WTC11 (cell line): ENCODE measurements around the gene ZNF140. TPM values are rescaled to one million over a fixed set of nuclear protein-coding genes. Genes with fewer than 3 reads are reported as not detected.

ENCODE experiments used
- ATAC-seq: fragments of 200-7000 bp; cut with Tn5 transposase; 2 replicates; pipeline ENCODE4 v1.10.0; 2021; ENCODE audit warnings: mild to moderate bottlenecking, moderate library complexity
- CTCF ChIA-PET: fragments of 300-600 bp; sonication (Branson Sonifier 250); formaldehyde crosslinking; loops from one replicate; lab custom pipeline; 2021; ENCODE audit warnings: antibody characterized with exemption; lab: Charles Lee
- POLR2A ChIA-PET: fragments of 350-600 bp; sonication (Branson Sonifier 250); formaldehyde crosslinking; loops from one replicate; lab custom pipeline; 2021; ENCODE audit warnings: antibody characterized with exemption; lab: Charles Lee
- DNase-seq: peaks from one replicate; pipeline ENCODE4 v3.0.0; 2021; ENCODE audit warnings: low spot score
- H3K27ac Mint-ChIP-seq: 2 replicates; pipeline ENCODE4 v1.8.0; 2021; ENCODE audit warnings: mixed read lengths
- H3K27me3 Mint-ChIP-seq: 2 replicates; pipeline ENCODE4 v1.8.0; 2021; ENCODE audit warnings: low read depth, mild to moderate bottlenecking, moderate library complexity, mixed read lengths
- H3K36me3 Mint-ChIP-seq: 2 replicates; pipeline ENCODE4 v1.8.0; 2021; ENCODE audit warnings: mixed read lengths
- H3K4me1 Mint-ChIP-seq: 2 replicates; pipeline ENCODE4 v1.8.0; 2022; ENCODE audit warnings: mixed read lengths
- H3K4me3 Mint-ChIP-seq: 2 replicates; pipeline ENCODE4 v1.8.0; 2021; ENCODE audit warnings: mild to moderate bottlenecking, moderate library complexity, mixed read lengths
- H3K9me3 Mint-ChIP-seq: 2 replicates; pipeline ENCODE4 v1.8.0; 2021; ENCODE audit warnings: mixed read lengths
- ELF4 ChIP-seq: sonication (generic); formaldehyde crosslinking; IDR thresholded peaks from 2 replicates; pipeline ENCODE4 v1.8.1; 2022; ENCODE audit warnings: low read depth, mild to moderate bottlenecking, moderate library complexity, missing genetic modification reagents
- KAT7 ChIP-seq: sonication (generic); formaldehyde crosslinking; IDR thresholded peaks from 2 replicates; pipeline ENCODE4 v1.8.1; 2023; ENCODE audit warnings: missing genetic modification reagents, mild to moderate bottlenecking, borderline replicate concordance
- NR3C1 ChIP-seq: sonication (generic); formaldehyde crosslinking; conservative IDR thresholded peaks from 2 replicates; pipeline ENCODE4 v1.8.1; 2023; ENCODE audit warnings: low read depth, mild to moderate bottlenecking, missing genetic modification reagents
- TCF7 ChIP-seq: sonication (generic); formaldehyde crosslinking; IDR thresholded peaks from 2 replicates; pipeline ENCODE4 v1.8.0; 2022; ENCODE audit warnings: mild to moderate bottlenecking, low read depth, missing genetic modification reagents, moderate library complexity
- TEAD1 ChIP-seq: sonication (generic); formaldehyde crosslinking; IDR thresholded peaks from 2 replicates; pipeline ENCODE4 v1.8.0; 2022; ENCODE audit warnings: mild to moderate bottlenecking, missing genetic modification reagents
- ZNF671 ChIP-seq: fragments of 250-450 bp; sonication (Bioruptor Pico); IDR thresholded peaks from 2 replicates; pipeline ENCODE4 v1.8.0; 2021; ENCODE audit warnings: mild to moderate bottlenecking
- total RNA-seq: library from RNA; stranded (reverse); gene quantifications from 3 replicates; pipeline ENCODE4 v1.2.3, GENCODE V29; 2021
- TF ChIP-seq, protein P1 (sequence below): sonication (generic); formaldehyde crosslinking; conservative IDR thresholded peaks from 2 replicates; pipeline ENCODE4 v1.8.1; 2023; ENCODE audit warnings: mild to moderate bottlenecking, low read depth, missing genetic modification reagents, moderate library complexity
- TF ChIP-seq, protein P2 (sequence below): fragments of 250-450 bp; sonication (Bioruptor Pico); IDR thresholded peaks from 2 replicates; pipeline ENCODE4 v1.9.0; 2021; ENCODE audit warnings: mild to moderate bottlenecking
- TF ChIP-seq, protein P3 (sequence below): sonication (generic); formaldehyde crosslinking; IDR thresholded peaks from 2 replicates; pipeline ENCODE4 v1.8.1; 2023; ENCODE audit warnings: mild to moderate bottlenecking, missing genetic modification reagents
- TF ChIP-seq, protein P4 (sequence below): fragments of 250-450 bp; sonication (Bioruptor Pico); IDR thresholded peaks from 2 replicates; pipeline ENCODE4 v2.1.2; 2022; ENCODE audit warnings: mild to moderate bottlenecking, moderate library complexity
- TF ChIP-seq, protein P5 (sequence below): sonication (generic); formaldehyde crosslinking; IDR thresholded peaks from 2 replicates; pipeline ENCODE4 v1.8.0; 2022; ENCODE audit warnings: mild to moderate bottlenecking, missing genetic modification reagents
- TF ChIP-seq, protein P6 (sequence below): sonication (generic); formaldehyde crosslinking; IDR thresholded peaks from 2 replicates; pipeline ENCODE4 v1.8.0; 2023; ENCODE audit warnings: missing genetic modification reagents
- TF ChIP-seq, protein P7 (sequence below): sonication (generic); formaldehyde crosslinking; IDR thresholded peaks from 2 replicates; pipeline ENCODE4 v1.8.0; 2023; ENCODE audit warnings: missing genetic modification reagents, mild to moderate bottlenecking, borderline replicate concordance
- TF ChIP-seq, protein P8 (sequence below): sonication (generic); formaldehyde crosslinking; IDR thresholded peaks from 2 replicates; pipeline ENCODE4 v1.8.1; 2022; ENCODE audit warnings: low read depth, missing genetic modification reagents, borderline replicate concordance

Gene ZNF140
- total RNA-seq, 1 experiment from 2014 or later: 10.3 TPM

DNA sequence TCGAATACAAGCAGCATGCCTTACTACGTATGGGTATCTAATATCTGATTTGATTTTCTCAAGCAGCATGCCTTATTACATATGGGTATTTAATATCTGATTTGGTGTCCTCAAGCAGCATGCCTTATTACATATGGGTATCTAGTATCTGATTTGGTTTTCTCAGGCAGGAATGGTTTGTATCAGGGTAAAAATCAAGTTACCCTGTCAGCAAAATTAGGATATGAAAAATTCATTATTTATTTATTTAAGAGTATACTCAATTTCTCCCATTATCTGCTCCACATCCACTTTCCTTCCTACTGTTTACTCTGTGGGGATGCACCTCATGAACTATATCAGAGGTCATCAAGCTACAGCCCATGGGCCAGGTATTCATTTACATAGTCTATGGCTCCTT lies 27.4 kb downstream of the ZNF140 start (continued):
- TF ChIP-seq, protein P1, sequence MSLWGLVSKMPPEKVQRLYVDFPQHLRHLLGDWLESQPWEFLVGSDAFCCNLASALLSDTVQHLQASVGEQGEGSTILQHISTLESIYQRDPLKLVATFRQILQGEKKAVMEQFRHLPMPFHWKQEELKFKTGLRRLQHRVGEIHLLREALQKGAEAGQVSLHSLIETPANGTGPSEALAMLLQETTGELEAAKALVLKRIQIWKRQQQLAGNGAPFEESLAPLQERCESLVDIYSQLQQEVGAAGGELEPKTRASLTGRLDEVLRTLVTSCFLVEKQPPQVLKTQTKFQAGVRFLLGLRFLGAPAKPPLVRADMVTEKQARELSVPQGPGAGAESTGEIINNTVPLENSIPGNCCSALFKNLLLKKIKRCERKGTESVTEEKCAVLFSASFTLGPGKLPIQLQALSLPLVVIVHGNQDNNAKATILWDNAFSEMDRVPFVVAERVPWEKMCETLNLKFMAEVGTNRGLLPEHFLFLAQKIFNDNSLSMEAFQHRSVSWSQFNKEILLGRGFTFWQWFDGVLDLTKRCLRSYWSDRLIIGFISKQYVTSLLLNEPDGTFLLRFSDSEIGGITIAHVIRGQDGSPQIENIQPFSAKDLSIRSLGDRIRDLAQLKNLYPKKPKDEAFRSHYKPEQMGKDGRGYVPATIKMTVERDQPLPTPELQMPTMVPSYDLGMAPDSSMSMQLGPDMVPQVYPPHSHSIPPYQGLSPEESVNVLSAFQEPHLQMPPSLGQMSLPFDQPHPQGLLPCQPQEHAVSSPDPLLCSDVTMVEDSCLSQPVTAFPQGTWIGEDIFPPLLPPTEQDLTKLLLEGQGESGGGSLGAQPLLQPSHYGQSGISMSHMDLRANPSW (CRISPR knock-in tag): no peak
- no peak for TF ChIP-seq TEAD1 (CRISPR knock-in tag)
- TF ChIP-seq, protein P2, sequence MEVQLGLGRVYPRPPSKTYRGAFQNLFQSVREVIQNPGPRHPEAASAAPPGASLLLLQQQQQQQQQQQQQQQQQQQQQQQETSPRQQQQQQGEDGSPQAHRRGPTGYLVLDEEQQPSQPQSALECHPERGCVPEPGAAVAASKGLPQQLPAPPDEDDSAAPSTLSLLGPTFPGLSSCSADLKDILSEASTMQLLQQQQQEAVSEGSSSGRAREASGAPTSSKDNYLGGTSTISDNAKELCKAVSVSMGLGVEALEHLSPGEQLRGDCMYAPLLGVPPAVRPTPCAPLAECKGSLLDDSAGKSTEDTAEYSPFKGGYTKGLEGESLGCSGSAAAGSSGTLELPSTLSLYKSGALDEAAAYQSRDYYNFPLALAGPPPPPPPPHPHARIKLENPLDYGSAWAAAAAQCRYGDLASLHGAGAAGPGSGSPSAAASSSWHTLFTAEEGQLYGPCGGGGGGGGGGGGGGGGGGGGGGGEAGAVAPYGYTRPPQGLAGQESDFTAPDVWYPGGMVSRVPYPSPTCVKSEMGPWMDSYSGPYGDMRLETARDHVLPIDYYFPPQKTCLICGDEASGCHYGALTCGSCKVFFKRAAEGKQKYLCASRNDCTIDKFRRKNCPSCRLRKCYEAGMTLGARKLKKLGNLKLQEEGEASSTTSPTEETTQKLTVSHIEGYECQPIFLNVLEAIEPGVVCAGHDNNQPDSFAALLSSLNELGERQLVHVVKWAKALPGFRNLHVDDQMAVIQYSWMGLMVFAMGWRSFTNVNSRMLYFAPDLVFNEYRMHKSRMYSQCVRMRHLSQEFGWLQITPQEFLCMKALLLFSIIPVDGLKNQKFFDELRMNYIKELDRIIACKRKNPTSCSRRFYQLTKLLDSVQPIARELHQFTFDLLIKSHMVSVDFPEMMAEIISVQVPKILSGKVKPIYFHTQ (CRISPR knock-in tag): no peak
- no peak for TF ChIP-seq NR3C1 (CRISPR knock-in tag)
- TF ChIP-seq KAT7: no peak
- TF ChIP-seq, protein P3, sequence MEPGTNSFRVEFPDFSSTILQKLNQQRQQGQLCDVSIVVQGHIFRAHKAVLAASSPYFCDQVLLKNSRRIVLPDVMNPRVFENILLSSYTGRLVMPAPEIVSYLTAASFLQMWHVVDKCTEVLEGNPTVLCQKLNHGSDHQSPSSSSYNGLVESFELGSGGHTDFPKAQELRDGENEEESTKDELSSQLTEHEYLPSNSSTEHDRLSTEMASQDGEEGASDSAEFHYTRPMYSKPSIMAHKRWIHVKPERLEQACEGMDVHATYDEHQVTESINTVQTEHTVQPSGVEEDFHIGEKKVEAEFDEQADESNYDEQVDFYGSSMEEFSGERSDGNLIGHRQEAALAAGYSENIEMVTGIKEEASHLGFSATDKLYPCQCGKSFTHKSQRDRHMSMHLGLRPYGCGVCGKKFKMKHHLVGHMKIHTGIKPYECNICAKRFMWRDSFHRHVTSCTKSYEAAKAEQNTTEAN (CRISPR knock-in tag): no peak
- TF ChIP-seq, protein P4, sequence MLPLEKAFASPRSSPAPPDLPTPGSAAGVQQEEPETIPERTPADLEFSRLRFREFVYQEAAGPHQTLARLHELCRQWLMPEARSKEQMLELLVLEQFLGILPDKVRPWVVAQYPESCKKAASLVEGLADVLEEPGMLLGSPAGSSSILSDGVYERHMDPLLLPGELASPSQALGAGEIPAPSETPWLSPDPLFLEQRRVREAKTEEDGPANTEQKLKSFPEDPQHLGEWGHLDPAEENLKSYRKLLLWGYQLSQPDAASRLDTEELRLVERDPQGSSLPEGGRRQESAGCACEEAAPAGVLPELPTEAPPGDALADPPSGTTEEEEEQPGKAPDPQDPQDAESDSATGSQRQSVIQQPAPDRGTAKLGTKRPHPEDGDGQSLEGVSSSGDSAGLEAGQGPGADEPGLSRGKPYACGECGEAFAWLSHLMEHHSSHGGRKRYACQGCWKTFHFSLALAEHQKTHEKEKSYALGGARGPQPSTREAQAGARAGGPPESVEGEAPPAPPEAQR: no peak

DNA sequence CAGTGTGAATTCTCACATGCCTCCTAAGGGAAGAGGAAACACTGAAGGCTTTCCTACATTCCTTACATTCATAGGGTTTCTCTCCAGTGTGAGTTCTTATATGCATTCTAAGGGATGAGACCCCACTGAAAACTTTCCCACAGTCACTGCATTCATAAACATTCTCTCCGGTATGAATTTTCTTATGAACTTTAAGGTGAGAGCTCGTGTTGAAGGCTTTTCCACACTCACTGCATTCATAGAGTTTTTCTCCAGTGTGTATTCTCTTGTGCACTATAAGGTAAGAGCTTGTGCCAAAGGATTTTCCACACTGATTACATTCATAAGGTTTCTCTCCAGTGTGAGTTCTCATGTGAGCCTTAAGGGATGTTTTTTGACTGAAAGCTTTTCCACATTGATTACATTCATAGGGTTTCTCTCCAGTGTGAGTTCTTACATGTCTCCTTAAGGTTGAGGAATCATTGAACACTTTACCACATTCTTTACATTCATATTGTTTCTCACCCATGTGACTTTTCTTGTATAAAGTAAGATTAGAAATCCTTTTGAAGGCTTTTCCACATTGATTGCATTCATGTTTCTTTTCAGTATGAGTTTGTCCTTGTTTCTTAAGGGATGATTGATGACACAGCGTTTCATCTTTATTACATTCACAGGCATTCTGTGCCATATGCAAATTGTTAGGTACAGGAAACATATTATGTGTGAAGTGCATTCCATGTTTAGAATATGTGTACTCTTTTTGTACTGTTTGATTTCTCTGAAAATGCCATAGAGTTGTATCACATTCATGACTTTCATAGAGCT lies 39.9 kb downstream of the ZNF140 start:
- Mint-ChIP-seq H3K27ac (no peak overlapping the region), H3K4me1 (no peaks in the 10 kb centered on the region), H3K36me3 (peaks cover 97% of the 10 kb centered on the region), H3K4me3 (no peak overlapping the region), H3K9me3 (peaks cover 92% of the 10 kb centered on the region), H3K27me3 (peaks cover 11% of the 10 kb centered on the region)
- no peak for DNase-seq
- CTCF ChIA-PET: no interaction called here
- no peak for ATAC-seq
- TF ChIP-seq, protein P5, sequence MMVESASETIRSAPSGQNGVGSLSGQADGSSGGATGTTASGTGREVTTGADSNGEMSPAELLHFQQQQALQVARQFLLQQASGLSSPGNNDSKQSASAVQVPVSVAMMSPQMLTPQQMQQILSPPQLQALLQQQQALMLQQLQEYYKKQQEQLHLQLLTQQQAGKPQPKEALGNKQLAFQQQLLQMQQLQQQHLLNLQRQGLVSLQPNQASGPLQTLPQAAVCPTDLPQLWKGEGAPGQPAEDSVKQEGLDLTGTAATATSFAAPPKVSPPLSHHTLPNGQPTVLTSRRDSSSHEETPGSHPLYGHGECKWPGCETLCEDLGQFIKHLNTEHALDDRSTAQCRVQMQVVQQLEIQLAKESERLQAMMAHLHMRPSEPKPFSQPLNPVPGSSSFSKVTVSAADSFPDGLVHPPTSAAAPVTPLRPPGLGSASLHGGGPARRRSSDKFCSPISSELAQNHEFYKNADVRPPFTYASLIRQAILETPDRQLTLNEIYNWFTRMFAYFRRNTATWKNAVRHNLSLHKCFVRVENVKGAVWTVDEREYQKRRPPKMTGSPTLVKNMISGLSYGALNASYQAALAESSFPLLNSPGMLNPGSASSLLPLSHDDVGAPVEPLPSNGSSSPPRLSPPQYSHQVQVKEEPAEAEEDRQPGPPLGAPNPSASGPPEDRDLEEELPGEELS: no peak
- TF ChIP-seq ELF4 (CRISPR knock-in tag): no peak
- POLR2A ChIA-PET: no interaction called here

DNA sequence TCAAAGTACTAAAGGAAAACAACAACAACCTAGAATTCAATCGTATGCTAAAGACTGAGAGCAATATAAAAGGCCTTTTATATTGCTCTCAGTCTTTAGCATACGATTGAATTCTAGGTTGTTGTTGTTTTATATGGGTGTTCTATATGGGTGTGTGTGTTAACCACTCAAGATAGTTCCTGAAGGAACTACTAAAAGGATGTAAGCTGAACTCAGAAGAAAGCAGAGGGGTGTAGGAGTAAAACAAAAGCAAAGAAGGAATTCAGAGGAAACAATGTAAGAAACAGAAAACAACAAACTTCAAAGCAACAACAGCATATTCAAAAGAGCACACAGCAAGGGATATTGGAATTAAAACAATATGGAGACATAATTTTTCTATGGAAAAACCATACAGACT lies 44.0 kb downstream of the ZNF140 start:
- peaks cover 4% of the 10 kb centered on the region for H3K27me3 Mint-ChIP-seq
- H3K36me3 Mint-ChIP-seq: peaks cover 91% of the 10 kb centered on the region
- ATAC-seq: no peak
- ChIA-PET POLR2A (no interaction called here), CTCF (no interaction called here)
- no peak overlapping the region for H3K27ac Mint-ChIP-seq
- DNase-seq: no peak
- no peaks in the 10 kb centered on the region for H3K4me1 Mint-ChIP-seq
- H3K9me3 Mint-ChIP-seq: peaks cover 76% of the 10 kb centered on the region
- no peak overlapping the region for H3K4me3 Mint-ChIP-seq
- TF ChIP-seq, protein P6, sequence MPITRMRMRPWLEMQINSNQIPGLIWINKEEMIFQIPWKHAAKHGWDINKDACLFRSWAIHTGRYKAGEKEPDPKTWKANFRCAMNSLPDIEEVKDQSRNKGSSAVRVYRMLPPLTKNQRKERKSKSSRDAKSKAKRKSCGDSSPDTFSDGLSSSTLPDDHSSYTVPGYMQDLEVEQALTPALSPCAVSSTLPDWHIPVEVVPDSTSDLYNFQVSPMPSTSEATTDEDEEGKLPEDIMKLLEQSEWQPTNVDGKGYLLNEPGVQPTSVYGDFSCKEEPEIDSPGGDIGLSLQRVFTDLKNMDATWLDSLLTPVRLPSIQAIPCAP: no peak
- TF ChIP-seq TCF7 (CRISPR knock-in tag): no peak
- TF ChIP-seq ZNF671 (CRISPR knock-in tag): no peak
- TF ChIP-seq NR3C1 (CRISPR knock-in tag): no peak
- TF ChIP-seq, protein P7, sequence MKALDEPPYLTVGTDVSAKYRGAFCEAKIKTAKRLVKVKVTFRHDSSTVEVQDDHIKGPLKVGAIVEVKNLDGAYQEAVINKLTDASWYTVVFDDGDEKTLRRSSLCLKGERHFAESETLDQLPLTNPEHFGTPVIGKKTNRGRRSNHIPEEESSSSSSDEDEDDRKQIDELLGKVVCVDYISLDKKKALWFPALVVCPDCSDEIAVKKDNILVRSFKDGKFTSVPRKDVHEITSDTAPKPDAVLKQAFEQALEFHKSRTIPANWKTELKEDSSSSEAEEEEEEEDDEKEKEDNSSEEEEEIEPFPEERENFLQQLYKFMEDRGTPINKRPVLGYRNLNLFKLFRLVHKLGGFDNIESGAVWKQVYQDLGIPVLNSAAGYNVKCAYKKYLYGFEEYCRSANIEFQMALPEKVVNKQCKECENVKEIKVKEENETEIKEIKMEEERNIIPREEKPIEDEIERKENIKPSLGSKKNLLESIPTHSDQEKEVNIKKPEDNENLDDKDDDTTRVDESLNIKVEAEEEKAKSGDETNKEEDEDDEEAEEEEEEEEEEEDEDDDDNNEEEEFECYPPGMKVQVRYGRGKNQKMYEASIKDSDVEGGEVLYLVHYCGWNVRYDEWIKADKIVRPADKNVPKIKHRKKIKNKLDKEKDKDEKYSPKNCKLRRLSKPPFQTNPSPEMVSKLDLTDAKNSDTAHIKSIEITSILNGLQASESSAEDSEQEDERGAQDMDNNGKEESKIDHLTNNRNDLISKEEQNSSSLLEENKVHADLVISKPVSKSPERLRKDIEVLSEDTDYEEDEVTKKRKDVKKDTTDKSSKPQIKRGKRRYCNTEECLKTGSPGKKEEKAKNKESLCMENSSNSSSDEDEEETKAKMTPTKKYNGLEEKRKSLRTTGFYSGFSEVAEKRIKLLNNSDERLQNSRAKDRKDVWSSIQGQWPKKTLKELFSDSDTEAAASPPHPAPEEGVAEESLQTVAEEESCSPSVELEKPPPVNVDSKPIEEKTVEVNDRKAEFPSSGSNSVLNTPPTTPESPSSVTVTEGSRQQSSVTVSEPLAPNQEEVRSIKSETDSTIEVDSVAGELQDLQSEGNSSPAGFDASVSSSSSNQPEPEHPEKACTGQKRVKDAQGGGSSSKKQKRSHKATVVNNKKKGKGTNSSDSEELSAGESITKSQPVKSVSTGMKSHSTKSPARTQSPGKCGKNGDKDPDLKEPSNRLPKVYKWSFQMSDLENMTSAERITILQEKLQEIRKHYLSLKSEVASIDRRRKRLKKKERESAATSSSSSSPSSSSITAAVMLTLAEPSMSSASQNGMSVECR: no peak
- TF ChIP-seq, protein P8, sequence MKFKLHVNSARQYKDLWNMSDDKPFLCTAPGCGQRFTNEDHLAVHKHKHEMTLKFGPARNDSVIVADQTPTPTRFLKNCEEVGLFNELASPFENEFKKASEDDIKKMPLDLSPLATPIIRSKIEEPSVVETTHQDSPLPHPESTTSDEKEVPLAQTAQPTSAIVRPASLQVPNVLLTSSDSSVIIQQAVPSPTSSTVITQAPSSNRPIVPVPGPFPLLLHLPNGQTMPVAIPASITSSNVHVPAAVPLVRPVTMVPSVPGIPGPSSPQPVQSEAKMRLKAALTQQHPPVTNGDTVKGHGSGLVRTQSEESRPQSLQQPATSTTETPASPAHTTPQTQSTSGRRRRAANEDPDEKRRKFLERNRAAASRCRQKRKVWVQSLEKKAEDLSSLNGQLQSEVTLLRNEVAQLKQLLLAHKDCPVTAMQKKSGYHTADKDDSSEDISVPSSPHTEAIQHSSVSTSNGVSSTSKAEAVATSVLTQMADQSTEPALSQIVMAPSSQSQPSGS (CRISPR knock-in tag): no peak
